Activated CD4-positive, alpha-beta memory T cell treated with anti-CD3 and anti-CD28 coated beads for 36 hours (primary cell): ENCODE results near the gene RIMBP2. TPM values are rescaled to one million over a fixed set of nuclear protein-coding genes. Genes with fewer than 3 reads are reported as not detected.

ENCODE experiments used
- CTCF ChIA-PET: fragments of 350-600 bp; sonication (Branson Sonifier 250); formaldehyde crosslinking; loops from one replicate; lab custom pipeline; 2021; ENCODE audit warnings: antibody characterized with exemption, inconsistent platforms; lab: Charles Lee
- POLR2A ChIA-PET: fragments of 350-600 bp; sonication (Branson Sonifier 250); formaldehyde crosslinking; loops from one replicate; lab custom pipeline; 2021; ENCODE audit warnings: antibody characterized with exemption; lab: Charles Lee
- DNase-seq: peaks from one replicate; pipeline ENCODE4 v3.0.0-alpha.2; 2020
- H3K27ac Mint-ChIP-seq: one replicate; pipeline ENCODE4 v1.8.0; 2021; ENCODE audit warnings: mixed read lengths
- H3K27me3 Mint-ChIP-seq: one replicate; pipeline ENCODE4 v1.8.0; 2021; ENCODE audit warnings: mixed read lengths
- H3K36me3 Mint-ChIP-seq: one replicate; pipeline ENCODE4 v1.8.0; 2021; ENCODE audit warnings: mixed read lengths
- H3K4me1 Mint-ChIP-seq: one replicate; pipeline ENCODE4 v1.8.0; 2021; ENCODE audit warnings: low read depth, mixed read lengths
- H3K4me3 Mint-ChIP-seq: one replicate; pipeline ENCODE4 v1.8.0; 2021; ENCODE audit warnings: mild to moderate bottlenecking, mixed read lengths
- H3K9me3 Mint-ChIP-seq: one replicate; pipeline ENCODE4 v1.8.0; 2021; ENCODE audit warnings: mixed read lengths
- intact Hi-C: fragments of 100-400 bp; cut with micrococcal nuclease; formaldehyde crosslinking; loops from one replicate; pipeline ENCODE4 v1.15.1; 2023
- total RNA-seq, 2 experiments: library from RNA; stranded (reverse); gene quantifications; one replicate each; pipeline ENCODE4 v1.2.3, GENCODE V29; 2021

The RIMBP2 gene
- total RNA-seq, 2 experiments from 2014 or later: 0.27 TPM; not detected in 1

DNA sequence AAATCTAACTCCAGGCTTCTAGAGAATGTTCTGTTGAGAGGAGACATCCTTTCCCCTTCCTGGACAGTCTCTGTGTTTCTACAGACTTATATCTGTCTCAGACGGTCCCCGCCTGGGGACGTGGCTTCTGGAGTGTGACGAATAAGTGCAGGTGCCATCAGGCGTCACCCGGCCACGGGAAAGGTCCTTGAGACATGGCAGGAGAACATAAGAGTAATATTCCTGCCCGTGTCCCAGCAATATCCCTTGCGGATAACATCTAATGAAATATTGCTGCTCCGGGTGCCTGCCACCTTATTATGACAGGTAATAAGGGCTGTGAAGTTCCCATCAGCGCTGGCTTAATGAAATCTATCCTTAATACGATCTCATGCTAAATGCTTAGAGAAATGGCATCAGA, 238.8 kb downstream of the RIMBP2 start:
- DNase-seq: no peak

DNA sequence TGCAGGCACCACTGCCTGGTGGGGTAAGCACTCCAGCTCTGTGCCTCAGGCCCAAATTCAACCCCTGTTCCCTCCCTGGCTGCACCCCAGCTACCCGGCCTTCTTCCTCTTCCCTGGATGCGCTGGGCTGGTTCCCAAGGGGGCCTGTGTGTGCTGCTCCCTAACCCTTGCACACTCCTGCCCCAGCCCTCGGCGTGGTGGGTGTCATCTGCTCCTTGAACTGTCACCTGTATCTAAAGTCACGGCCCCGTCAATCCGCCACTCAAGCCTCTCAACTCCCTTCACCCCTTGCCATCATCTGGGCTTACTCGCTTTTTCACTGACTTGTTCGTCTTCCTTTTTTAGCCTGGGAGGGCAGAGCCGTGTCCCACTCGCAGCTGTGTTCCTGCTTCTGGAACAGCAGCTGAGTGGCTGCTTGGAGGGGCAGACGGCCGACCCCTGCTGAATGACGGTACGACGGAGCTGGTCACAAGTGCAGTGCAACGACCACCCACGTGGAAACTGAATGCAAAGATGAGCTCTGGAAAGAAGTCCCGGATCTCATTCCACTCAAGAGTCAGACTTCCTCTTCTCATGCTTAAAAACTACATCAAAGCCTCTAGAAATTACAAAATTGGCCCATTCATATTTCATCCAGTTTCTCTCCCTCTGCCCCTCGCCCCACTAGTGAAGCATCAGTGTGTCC, 239.5 kb downstream of the RIMBP2 start:
- H3K4me1 Mint-ChIP-seq: no peaks in the 10 kb centered on the region
- intact Hi-C loops: no loop called here
- H3K9me3 Mint-ChIP-seq: no peaks in the 10 kb centered on the region
- H3K36me3 Mint-ChIP-seq: no peaks in the 10 kb centered on the region
- DNase-seq: no peak
- H3K27me3 Mint-ChIP-seq: no peaks in the 10 kb centered on the region
- H3K4me3 Mint-ChIP-seq: no peak overlapping the region
- CTCF ChIA-PET: no interaction called here
- POLR2A ChIA-PET: no interaction called here
- no peak overlapping the region for H3K27ac Mint-ChIP-seq

More for the DNA sequence above, 238.8 kb downstream of the RIMBP2 start:
- H3K27me3 Mint-ChIP-seq: no peaks in the 10 kb centered on the region
- H3K36me3 Mint-ChIP-seq: no peaks in the 10 kb centered on the region
- CTCF ChIA-PET: no interaction called here
- H3K4me1 Mint-ChIP-seq: no peaks in the 10 kb centered on the region
- no peak overlapping the region for H3K27ac Mint-ChIP-seq
- no peaks in the 10 kb centered on the region for H3K9me3 Mint-ChIP-seq
- intact Hi-C loops: no loop called here
- no peak overlapping the region for H3K4me3 Mint-ChIP-seq
- POLR2A ChIA-PET: no interaction called here

DNA sequence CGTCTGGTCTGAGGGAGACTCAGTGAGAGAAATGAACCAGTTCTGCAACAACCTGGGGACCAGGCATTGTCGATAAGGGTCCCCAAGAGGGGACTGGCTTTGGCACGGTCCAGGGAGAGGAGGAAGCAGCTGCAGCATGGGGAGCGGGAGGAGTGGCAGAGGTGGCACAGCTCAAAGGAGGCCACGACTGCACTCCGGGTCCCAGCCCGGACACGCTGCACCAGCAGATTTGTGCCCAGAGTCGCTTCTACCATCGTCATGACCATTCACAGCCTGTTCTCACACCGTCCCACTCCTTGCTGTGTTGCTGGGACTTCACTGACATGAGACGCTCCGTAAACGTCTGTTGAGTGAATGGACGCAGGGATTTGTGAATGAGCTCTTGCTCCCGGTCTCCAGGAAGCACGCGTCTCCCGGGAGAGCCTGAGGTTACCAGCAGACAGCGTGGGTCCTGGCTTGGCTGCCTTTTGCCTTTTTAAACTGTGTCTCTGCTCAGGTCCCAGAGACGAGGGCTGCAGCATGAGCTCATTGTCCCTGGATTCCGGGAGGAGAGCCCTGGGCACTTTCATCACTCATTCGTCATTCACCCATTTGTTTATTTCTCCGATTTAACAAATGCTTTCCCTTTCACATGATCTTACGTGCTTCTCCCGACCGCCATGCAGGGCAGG, 241.4 kb downstream of the RIMBP2 start:
- Mint-ChIP-seq H3K4me1 (no peaks in the 10 kb centered on the region), H3K4me3 (no peak overlapping the region), H3K9me3 (no peaks in the 10 kb centered on the region), H3K36me3 (no peaks in the 10 kb centered on the region), H3K27me3 (no peaks in the 10 kb centered on the region), H3K27ac (no peak overlapping the region)
- ChIA-PET CTCF (no interaction called here), POLR2A (no interaction called here)
- DNase-seq: no peak
- intact Hi-C loops: no loop called here

DNA sequence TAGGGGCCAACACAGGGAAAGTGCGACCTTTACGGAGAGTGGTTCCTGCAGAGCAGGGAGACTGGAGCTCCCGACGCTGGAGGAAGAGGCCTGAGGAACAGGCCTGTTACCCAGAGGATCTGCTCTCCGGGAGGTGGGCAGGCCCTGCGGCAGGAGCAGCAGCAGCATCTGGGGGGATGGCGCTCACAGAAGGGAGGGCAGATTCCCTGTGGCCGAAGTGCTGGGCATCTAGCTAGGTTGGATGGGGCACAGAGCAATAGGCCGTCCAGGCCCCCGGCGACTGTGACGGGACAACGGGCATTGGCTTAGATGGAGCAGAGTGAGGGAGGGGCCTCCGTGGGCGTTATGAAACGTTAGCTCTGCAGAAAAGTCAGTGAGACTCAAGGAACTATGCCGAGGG, 242.8 kb downstream of the RIMBP2 start:
- Mint-ChIP-seq H3K4me3 (no peak overlapping the region), H3K36me3 (no peaks in the 10 kb centered on the region), H3K27me3 (no peaks in the 10 kb centered on the region), H3K27ac (no peak overlapping the region), H3K4me1 (no peaks in the 10 kb centered on the region), H3K9me3 (no peaks in the 10 kb centered on the region)
- intact Hi-C loops: no loop called here
- ChIA-PET POLR2A (no interaction called here), CTCF (no interaction called here)
- no peak for DNase-seq

DNA sequence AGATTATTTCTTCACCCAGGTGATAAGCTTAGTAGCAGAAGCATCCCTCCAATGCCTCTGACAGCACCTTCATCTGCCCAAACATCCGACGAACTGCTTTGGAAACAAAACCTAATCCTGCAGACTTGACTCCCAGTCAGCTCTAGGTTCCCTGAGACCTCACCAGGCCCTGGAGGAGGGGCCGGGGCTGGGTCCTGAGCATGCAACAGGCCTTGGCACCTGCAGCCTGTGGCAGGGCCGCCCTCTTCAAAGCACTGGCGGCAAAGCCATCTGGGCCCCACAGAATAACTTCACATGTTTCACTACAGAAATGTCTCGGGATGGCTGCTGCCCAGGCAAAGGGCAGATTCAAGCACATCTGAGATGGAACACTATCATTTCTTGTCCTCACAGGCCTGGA, 245.1 kb downstream of the RIMBP2 start:
- no peak for DNase-seq
- Mint-ChIP-seq H3K4me3 (no peak overlapping the region), H3K27ac (no peak overlapping the region), H3K36me3 (no peaks in the 10 kb centered on the region), H3K27me3 (no peaks in the 10 kb centered on the region), H3K9me3 (peaks cover 14% of the 10 kb centered on the region), H3K4me1 (no peaks in the 10 kb centered on the region)
- intact Hi-C loops: no loop called here
- POLR2A ChIA-PET: no interaction called here
- CTCF ChIA-PET: no interaction called here

DNA sequence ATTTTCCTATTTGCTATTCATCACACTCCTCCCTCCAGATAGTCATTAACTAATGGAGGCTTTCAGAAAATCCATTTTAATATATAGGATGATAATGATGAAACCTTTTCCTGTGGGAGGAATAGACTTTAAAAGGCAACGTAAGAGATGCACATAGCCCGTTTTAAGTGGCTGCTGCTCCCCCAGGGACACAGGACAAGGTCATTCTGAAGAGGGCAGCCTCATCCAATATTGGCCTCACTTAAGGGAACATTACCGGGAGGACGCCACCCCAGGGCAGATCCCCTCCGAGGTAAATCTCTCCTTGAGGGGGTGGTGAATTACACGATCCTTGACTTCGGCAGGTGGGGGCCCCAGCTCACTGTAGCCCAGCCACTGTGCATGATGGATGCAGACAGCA, 246.5 kb downstream of the RIMBP2 start:
- no peaks in the 10 kb centered on the region for H3K4me1 Mint-ChIP-seq
- ChIA-PET CTCF (no interaction called here), POLR2A (no interaction called here)
- H3K9me3 Mint-ChIP-seq: peaks cover 14% of the 10 kb centered on the region
- no peaks in the 10 kb centered on the region for H3K27me3 Mint-ChIP-seq
- H3K4me3 Mint-ChIP-seq: no peak overlapping the region
- no peaks in the 10 kb centered on the region for H3K36me3 Mint-ChIP-seq
- intact Hi-C loops: no loop called here
- H3K27ac Mint-ChIP-seq: no peak overlapping the region
- DNase-seq: no peak

DNA sequence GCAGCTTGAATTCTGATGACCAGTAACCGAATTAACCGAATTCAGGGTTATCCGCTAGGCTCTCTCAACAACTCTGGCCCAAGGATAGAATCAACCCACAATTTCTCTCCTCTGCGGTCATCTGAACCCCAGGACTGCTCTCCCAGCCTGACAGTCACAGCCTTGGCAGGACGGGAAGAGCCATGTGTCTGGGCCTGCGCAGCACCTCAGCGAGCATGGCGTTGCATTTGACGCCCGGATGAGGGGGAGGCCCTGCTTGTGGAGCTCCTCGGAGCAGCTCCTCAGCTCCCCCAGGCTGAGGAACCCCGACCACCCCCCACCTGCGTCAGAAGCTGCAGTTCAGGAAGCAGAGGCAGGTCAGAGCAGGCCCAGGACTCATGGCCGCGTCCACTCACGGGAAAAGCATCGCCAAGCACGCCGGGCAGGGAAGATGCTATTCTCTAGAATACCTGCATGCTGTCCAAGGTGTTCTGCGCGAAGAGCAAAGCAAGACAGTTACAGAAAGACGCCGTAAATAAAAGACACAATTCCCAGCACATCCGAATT, 247.3 kb downstream of the RIMBP2 start:
- Mint-ChIP-seq H3K4me3 (no peak overlapping the region), H3K27me3 (no peaks in the 10 kb centered on the region), H3K27ac (no peak overlapping the region), H3K36me3 (no peaks in the 10 kb centered on the region), H3K4me1 (no peaks in the 10 kb centered on the region), H3K9me3 (peaks cover 17% of the 10 kb centered on the region)
- ChIA-PET POLR2A (no interaction called here), CTCF (no interaction called here)
- no peak for DNase-seq
- intact Hi-C loops: no loop called here

DNA sequence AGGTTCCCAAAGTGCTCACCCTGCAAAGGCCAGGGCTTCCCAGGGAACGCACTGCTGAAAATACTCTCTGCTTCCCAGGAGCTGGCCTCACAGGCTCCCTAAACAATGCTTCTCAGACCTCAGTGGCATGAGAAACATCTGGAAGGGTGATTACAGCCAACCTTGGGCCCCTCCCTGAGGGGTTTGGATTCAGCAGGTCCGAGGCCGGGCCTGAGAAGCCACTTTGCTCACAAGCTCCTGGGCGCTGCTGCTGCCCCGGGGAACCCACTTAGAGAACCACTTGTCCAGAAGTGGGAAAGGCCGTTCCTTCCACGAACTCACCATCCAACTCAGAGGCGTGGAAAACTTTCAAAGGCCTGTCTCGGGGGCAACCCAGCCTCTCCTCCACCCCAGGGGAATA, 247.9 kb downstream of the RIMBP2 start:
- no peaks in the 10 kb centered on the region for H3K4me1 Mint-ChIP-seq
- POLR2A ChIA-PET: no interaction called here
- H3K36me3 Mint-ChIP-seq: no peaks in the 10 kb centered on the region
- H3K27me3 Mint-ChIP-seq: no peaks in the 10 kb centered on the region
- peaks cover 20% of the 10 kb centered on the region for H3K9me3 Mint-ChIP-seq
- no peak overlapping the region for H3K27ac Mint-ChIP-seq
- CTCF ChIA-PET: no interaction called here
- DNase-seq: no peak
- H3K4me3 Mint-ChIP-seq: no peak overlapping the region
- intact Hi-C loops: no loop called here

DNA sequence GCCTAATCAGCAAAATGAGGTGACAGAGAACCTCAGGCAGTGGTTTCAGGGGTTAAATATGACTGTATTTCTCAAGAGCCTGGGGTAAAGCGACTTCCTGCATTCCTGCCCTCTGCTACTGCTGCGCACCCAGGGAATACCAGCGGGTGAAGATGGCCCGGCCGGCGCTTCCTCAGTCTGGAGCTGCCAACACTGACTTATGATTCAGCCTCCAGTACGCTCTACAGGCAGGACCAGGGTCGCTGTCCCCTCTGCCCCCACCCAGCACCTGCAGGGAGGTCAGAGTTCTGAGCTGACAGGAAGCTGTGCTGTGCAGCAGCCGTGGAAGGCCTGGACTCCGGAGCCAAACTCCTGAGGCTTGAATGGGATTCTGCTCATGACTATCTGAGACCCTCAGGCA, 250.5 kb downstream of the RIMBP2 start:
- Mint-ChIP-seq H3K27ac (no peak overlapping the region), H3K4me3 (no peak overlapping the region), H3K4me1 (no peaks in the 10 kb centered on the region), H3K36me3 (no peaks in the 10 kb centered on the region), H3K27me3 (no peaks in the 10 kb centered on the region), H3K9me3 (peaks cover 20% of the 10 kb centered on the region)
- intact Hi-C loops: no loop called here
- no peak for DNase-seq
- CTCF ChIA-PET: no interaction called here
- POLR2A ChIA-PET: no interaction called here

DNA sequence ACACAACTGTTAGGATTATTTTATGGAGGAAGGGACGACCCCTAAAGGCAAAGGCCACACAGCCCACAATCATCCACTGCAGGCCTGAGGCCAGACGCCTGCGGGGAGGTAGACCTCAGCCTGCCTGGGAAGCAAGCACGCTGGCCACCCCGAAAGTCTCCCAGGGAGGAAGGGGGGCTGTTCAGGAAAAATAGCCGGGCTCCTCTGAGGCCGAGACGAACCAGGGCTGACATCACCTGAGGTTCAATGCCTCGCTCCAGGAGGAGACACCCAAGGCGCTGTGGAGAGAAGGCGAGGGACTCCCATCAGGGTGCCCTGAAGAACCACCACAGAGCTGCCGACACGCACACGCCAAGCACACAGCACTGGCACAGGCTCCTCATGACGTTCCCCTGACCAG, 251.1 kb downstream of the RIMBP2 start:
- CTCF ChIA-PET: no interaction called here

DNA sequence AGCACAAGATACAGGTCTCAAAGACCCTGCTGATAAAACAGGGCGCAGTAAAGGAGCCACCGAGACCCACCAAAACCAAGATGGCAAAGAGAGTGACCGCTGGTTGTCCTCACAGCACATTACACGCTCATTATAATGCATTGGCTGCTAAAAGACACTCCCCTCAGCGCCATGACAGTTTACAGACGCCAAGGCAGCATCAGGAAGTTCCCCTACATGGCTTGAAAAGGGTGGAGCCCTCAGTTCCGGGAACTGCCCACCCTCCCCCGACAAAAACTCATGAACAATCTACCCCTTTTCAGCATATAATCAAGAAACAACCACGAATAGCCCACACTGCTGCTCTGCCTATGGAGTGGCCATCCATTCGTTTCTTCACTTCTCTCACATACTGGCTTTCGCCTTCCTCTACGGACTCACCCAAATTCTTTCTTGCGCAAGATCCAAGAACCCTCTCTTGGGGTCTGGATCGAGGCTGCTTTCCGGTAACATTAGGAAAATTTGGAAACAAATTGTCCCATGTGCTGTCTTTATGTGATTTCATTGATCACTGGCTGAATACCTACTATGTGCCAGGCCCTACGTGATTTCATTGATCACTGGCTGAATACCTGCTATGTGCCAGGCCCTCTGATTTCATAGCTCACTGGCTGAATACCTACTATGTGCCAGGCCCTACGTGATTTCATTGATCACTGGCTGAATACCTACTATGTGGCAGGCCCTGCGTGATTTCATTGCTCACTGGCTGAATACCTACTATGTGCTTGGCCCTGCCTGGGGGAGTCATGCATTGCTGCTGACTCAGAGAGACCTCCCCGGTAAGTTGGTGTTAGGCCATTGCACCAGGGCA, 252.1 kb downstream of the RIMBP2 start:
- H3K9me3 Mint-ChIP-seq: peaks cover 20% of the 10 kb centered on the region
- H3K4me1 Mint-ChIP-seq: no peaks in the 10 kb centered on the region
- H3K4me3 Mint-ChIP-seq: no peak overlapping the region
- POLR2A ChIA-PET: no interaction called here
- no peaks in the 10 kb centered on the region for H3K27me3 Mint-ChIP-seq
- CTCF ChIA-PET: no interaction called here
- H3K36me3 Mint-ChIP-seq: no peaks in the 10 kb centered on the region
- H3K27ac Mint-ChIP-seq: no peak overlapping the region
- intact Hi-C loops: no loop called here
- no peak for DNase-seq

More for the DNA sequence above, 251.1 kb downstream of the RIMBP2 start:
- Mint-ChIP-seq H3K36me3 (no peaks in the 10 kb centered on the region), H3K27me3 (no peaks in the 10 kb centered on the region), H3K4me1 (no peaks in the 10 kb centered on the region), H3K27ac (no peak overlapping the region), H3K4me3 (no peak overlapping the region), H3K9me3 (peaks cover 20% of the 10 kb centered on the region)
- POLR2A ChIA-PET: no interaction called here
- no peak for DNase-seq
- intact Hi-C loops: no loop called here

DNA sequence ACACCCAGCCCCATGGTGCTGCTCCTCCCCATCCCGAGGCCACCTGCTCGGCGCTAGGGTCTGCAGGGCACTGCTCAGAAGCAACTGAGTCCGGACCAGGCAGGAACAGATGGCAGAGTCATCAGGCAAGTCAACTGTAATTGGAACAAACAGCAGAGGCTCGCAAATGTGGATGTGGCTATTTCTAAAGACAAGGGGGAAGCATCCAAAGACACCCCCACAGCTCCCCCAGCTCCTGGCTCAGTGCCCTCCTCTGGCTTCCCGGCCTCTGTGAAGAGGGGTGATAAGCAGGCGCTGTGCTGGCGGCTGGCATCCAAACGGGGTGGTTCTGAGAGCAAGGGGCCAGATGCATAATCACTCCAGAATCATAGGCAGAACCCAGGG, 252.8 kb downstream of the RIMBP2 start:
- no peak overlapping the region for H3K27ac Mint-ChIP-seq
- intact Hi-C loops: no loop called here
- POLR2A ChIA-PET: no interaction called here
- no peak for DNase-seq
- CTCF ChIA-PET: no interaction called here
- H3K4me1 Mint-ChIP-seq: no peaks in the 10 kb centered on the region
- H3K36me3 Mint-ChIP-seq: no peaks in the 10 kb centered on the region
- no peak overlapping the region for H3K4me3 Mint-ChIP-seq
- H3K9me3 Mint-ChIP-seq: peaks cover 20% of the 10 kb centered on the region
- H3K27me3 Mint-ChIP-seq: no peaks in the 10 kb centered on the region
